ENCODE results near the gene STAMBPL1. TPM values are rescaled to one million over a fixed set of nuclear protein-coding genes. Genes with fewer than 3 reads are reported as not detected.
A peak's percentile ranks its signal among the peaks of the same experiment; 100 is the strongest.

Gene STAMBPL1
- total RNA-seq, 1 donor from 2014 or later: 2.6 TPM

DNA sequence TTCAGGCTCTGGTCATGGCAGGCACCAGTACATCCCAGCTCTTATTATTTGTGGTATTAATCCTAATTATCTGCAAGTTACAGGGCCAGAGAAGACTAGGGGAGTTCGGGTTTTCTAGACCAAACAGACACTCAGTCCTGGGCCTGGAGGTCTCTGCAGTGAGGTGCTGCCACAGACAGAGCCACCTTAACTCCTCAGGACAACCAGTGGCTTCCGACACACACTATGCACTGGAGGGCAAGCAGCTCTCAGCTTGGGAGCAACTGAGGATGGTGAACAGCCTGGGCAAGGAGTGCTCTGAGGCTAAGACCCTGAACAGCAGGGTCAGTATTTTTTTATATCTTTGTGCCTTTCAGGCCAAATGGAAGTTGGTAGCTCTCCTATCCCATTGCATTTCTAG, 53.5 kb downstream of the STAMBPL1 start:
- no peaks in the 10 kb centered on the region for H3K27me3 ChIP-seq (ENCODE audit: control insufficient read depth, insufficient read depth, low read length)
- no peak overlapping the region for H3K4me3 ChIP-seq (ENCODE audit: low read depth, low read length)
- FAIRE-seq (no peak), DNase-seq (ENCODE audit: low read depth) (no peak)
- H3K36me3 ChIP-seq (ENCODE audit: control insufficient read depth, insufficient read depth, low read length): no peaks in the 10 kb centered on the region
- TF ChIP-seq, protein P1, sequence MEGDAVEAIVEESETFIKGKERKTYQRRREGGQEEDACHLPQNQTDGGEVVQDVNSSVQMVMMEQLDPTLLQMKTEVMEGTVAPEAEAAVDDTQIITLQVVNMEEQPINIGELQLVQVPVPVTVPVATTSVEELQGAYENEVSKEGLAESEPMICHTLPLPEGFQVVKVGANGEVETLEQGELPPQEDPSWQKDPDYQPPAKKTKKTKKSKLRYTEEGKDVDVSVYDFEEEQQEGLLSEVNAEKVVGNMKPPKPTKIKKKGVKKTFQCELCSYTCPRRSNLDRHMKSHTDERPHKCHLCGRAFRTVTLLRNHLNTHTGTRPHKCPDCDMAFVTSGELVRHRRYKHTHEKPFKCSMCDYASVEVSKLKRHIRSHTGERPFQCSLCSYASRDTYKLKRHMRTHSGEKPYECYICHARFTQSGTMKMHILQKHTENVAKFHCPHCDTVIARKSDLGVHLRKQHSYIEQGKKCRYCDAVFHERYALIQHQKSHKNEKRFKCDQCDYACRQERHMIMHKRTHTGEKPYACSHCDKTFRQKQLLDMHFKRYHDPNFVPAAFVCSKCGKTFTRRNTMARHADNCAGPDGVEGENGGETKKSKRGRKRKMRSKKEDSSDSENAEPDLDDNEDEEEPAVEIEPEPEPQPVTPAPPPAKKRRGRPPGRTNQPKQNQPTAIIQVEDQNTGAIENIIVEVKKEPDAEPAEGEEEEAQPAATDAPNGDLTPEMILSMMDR (IDR thresholded peaks at IDR 0.05; ENCODE audit: insufficient read depth, low read length, severe bottlenecking): no peak

DNA sequence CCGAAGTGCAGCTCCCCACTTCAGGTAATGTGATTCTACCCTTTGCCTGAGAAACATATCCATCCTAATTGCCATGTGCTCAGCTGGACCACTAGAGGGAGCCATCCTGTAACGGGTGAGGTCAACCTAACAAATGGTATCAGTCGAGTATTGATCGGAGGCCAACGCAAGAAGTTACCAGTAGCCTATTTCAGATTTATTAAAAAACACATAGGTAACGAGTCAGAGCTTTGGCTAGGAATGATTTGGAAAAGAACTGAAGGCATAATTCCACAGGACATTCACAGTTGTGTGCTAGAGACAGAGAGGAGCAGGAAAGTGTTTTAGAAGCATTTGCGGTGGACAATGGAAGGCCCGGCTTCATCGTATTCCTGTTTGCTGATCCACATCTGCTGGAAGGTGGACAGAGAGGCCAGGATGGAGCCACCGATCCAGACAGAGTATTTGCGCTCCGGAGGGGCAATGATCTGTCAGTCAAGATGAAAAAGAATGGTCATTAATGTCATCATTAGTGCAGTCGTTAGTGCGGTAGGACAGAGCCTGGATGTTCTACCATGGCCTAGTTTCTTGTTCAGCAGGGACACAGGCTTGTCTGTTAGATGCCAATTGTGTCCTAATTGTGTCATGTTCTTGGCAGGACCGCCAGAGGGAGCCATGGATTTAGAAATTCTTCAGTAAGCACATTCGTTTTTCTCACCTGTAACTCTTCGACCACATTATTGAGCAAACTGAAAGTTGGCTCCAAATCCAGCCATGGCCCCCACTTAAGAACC, 55.0 kb downstream of the STAMBPL1 start:
- H3K4me3 ChIP-seq (ENCODE audit: low read depth, low read length): no peak overlapping the region
- DNase-seq (ENCODE audit: low read depth): peak; percentile 75
- no peaks in the 10 kb centered on the region for H3K36me3 ChIP-seq (ENCODE audit: control insufficient read depth, insufficient read depth, low read length)
- TF ChIP-seq, protein P1 (IDR thresholded peaks at IDR 0.05; ENCODE audit: insufficient read depth, low read length, severe bottlenecking): peak; percentile 80
- FAIRE-seq: peak; percentile 89
- no peaks in the 10 kb centered on the region for H3K27me3 ChIP-seq (ENCODE audit: control insufficient read depth, insufficient read depth, low read length)

DNA sequence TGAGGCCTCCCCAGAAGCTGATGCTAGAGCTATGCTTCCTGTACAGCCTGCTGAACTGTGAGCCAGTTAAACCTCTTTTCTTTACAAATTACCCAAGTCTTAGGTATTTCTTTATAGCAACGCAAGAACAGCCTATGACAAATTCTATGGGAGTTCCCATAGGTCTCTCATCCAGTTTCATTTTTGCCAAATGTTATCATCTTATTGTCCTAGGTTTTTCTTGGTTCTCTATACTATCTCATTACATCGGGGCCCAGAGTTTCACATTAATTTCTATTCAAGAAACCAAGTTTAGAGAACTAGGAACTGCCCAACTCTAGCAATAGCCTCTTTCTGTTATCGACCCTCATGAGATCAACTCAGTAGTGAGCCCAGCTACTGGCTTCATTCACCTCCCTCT, 56.6 kb downstream of the STAMBPL1 start:
- Histone ChIP-seq H3K27me3 (ENCODE audit: control insufficient read depth, insufficient read depth, low read length) (no peaks in the 10 kb centered on the region), H3K36me3 (ENCODE audit: control insufficient read depth, insufficient read depth, low read length) (no peaks in the 10 kb centered on the region), H3K4me3 (ENCODE audit: low read depth, low read length) (no peak overlapping the region)
- TF ChIP-seq, protein P1 (IDR thresholded peaks at IDR 0.05; ENCODE audit: insufficient read depth, low read length, severe bottlenecking): no peak
- DNase-seq (ENCODE audit: low read depth) (no peak), FAIRE-seq (no peak)

DNA sequence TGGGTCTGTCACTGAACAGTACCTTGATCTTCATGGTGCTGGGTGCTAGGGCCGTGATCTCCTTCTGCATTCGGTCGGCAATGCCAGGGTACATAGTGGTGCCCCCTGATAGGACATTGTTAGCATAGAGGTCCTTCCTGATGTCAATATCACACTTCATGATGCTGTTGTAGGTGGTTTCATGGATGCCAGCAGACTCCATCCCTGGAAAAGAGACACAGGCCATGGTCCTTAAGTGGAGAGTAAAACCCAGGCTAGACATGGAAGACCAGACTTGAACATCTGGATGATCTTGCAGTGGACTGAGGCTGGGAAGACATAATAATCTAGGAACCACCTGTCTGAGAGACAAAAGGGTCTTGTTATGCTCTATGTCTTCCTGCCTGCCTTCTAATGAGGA, 58.0 kb downstream of the STAMBPL1 start:
- DNase-seq (ENCODE audit: low read depth) (no peak), FAIRE-seq (no peak)

DNA sequence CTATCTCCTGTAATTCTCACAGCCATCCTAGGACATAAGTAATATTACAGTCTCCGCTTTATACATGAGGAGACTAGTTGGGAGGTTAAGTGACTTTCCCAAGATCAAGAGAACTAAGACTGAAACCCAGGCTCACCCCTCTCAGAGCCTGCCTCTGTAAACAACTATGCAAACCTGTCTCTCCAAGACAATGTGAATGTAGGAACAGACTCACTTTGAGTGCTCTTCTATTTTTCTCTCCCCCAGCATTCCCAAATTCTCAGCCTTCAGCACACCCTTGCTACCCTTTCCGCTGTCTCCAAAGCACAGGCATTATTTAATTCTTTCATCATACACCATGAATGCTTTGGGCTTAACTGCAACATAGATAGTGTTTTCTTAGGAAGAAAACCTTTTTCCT, 58.9 kb downstream of the STAMBPL1 start:
- FAIRE-seq: no peak
- TF ChIP-seq, protein P1 (IDR thresholded peaks at IDR 0.05; ENCODE audit: insufficient read depth, low read length, severe bottlenecking): no peak
- DNase-seq (ENCODE audit: low read depth): no peak
- Histone ChIP-seq H3K27me3 (ENCODE audit: control insufficient read depth, insufficient read depth, low read length) (no peaks in the 10 kb centered on the region), H3K4me3 (ENCODE audit: low read depth, low read length) (no peak overlapping the region), H3K36me3 (ENCODE audit: control insufficient read depth, insufficient read depth, low read length) (no peaks in the 10 kb centered on the region)

More for the DNA sequence above, 58.0 kb downstream of the STAMBPL1 start:
- Histone ChIP-seq H3K4me3 (ENCODE audit: low read depth, low read length) (no peak overlapping the region), H3K27me3 (ENCODE audit: control insufficient read depth, insufficient read depth, low read length) (no peaks in the 10 kb centered on the region), H3K36me3 (ENCODE audit: control insufficient read depth, insufficient read depth, low read length) (no peaks in the 10 kb centered on the region)
- TF ChIP-seq, protein P1 (IDR thresholded peaks at IDR 0.05; ENCODE audit: insufficient read depth, low read length, severe bottlenecking): no peak

DNA sequence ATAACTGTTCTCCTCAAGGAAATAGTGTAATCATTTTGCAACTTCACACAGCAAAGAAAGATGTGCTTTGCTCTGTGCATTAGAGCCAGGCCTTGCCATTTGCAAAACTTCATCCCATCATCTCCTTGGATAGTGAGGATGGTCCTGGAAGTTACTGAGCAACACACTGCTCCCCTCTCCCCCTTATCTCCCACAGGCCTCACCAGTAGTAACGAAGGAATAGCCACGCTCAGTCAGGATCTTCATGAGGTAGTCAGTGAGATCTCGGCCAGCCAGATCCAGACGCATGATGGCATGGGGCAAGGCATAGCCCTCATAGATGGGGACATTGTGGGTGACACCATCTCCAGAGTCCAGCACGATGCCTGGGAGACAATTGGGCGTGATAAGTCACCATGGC, 61.0 kb downstream of the STAMBPL1 start:
- no peak for FAIRE-seq

More for the DNA sequence above, 61.0 kb downstream of the STAMBPL1 start:
- no peaks in the 10 kb centered on the region for H3K27me3 ChIP-seq (ENCODE audit: control insufficient read depth, insufficient read depth, low read length)
- H3K36me3 ChIP-seq (ENCODE audit: control insufficient read depth, insufficient read depth, low read length): no peaks in the 10 kb centered on the region
- no peak overlapping the region for H3K4me3 ChIP-seq (ENCODE audit: low read depth, low read length)
- DNase-seq (ENCODE audit: low read depth): no peak
- TF ChIP-seq, protein P1 (IDR thresholded peaks at IDR 0.05; ENCODE audit: insufficient read depth, low read length, severe bottlenecking): no peak

Measured in bronchial epithelial cell (primary cell).